H9 (cell line): ENCODE results near the gene BAIAP2L1. TPM values are rescaled to one million over a fixed set of nuclear protein-coding genes. Genes with fewer than 3 reads are reported as not detected.

Experiments
- DNase-seq: peaks from one replicate; pipeline ENCODE4 v3.0.0-alpha.2; 2017
- H2AFZ ChIP-seq: one replicate; pipeline ENCODE4 v1.6.1; 2013; ENCODE audit warnings: mild to moderate bottlenecking, low read length, control low read depth, moderate library complexity
- H2AK5ac ChIP-seq: 2 replicates; pipeline ENCODE4 v1.6.1; 2013; ENCODE audit warnings: low read length, control low read depth, mixed read lengths; ENCODE audit not compliant: insufficient read length
- H2BK120ac ChIP-seq: one replicate; pipeline ENCODE4 v1.6.1; 2013; ENCODE audit warnings: low read depth, mild to moderate bottlenecking, low read length, control low read depth, inconsistent platforms; ENCODE audit not compliant: poor library complexity, severe bottlenecking
- H2BK12ac ChIP-seq: 2 replicates; pipeline ENCODE4 v1.6.1; 2013; ENCODE audit warnings: low read length, control low read depth, mixed read lengths, low read depth; ENCODE audit not compliant: insufficient read length
- H2BK15ac ChIP-seq: 2 replicates; pipeline ENCODE4 v1.6.1; 2013; ENCODE audit warnings: low read depth, low read length, control low read depth
- H2BK20ac ChIP-seq: one replicate; pipeline ENCODE4 v1.6.1; 2013; ENCODE audit warnings: low read depth, mild to moderate bottlenecking, low read length, control low read depth, inconsistent platforms; ENCODE audit not compliant: poor library complexity, severe bottlenecking
- H2BK5ac ChIP-seq: 2 replicates; pipeline ENCODE4 v1.6.1; 2013; ENCODE audit warnings: low read length, control low read depth, mixed read lengths; ENCODE audit not compliant: insufficient read length
- H3K14ac ChIP-seq: 2 replicates; pipeline ENCODE4 v1.6.1; 2013; ENCODE audit warnings: low read length, control low read depth; ENCODE audit not compliant: insufficient read depth
- H3K18ac ChIP-seq: 2 replicates; pipeline ENCODE4 v1.6.1; 2013; ENCODE audit warnings: low read depth, mild to moderate bottlenecking, mixed read lengths, low read length, control low read depth; ENCODE audit not compliant: insufficient read length
- H3K23ac ChIP-seq: 2 replicates; pipeline ENCODE4 v1.6.1; 2013; ENCODE audit warnings: low read length, control low read depth, mixed read lengths, low read depth; ENCODE audit not compliant: insufficient read length
- H3K23me2 ChIP-seq: 2 replicates; pipeline ENCODE4 v1.6.1; 2013; ENCODE audit warnings: low read depth, mild to moderate bottlenecking, mixed read lengths, low read length, control low read depth; ENCODE audit not compliant: insufficient read length, poor library complexity, severe bottlenecking
- H3K27ac ChIP-seq: 2 replicates; pipeline ENCODE4 v1.5.1; 2013; ENCODE audit warnings: low read length, control low read depth, mixed read lengths, low read depth; ENCODE audit not compliant: insufficient read length
- H3K27me3 ChIP-seq: 2 replicates; pipeline ENCODE4 v1.6.1; 2013; ENCODE audit warnings: low read length, control low read depth, inconsistent platforms; ENCODE audit not compliant: insufficient read depth
- H3K4ac ChIP-seq: 2 replicates; pipeline ENCODE4 v1.6.1; 2013; ENCODE audit warnings: low read depth, mild to moderate bottlenecking, control low read depth, inconsistent platforms, low read length, moderate library complexity
- H3K4me1 ChIP-seq: 2 replicates; pipeline ENCODE4 v1.6.1; 2013; ENCODE audit warnings: low read length, control low read depth, inconsistent platforms; ENCODE audit not compliant: insufficient read depth
- H3K4me2 ChIP-seq: 2 replicates; pipeline ENCODE4 v1.6.1; 2013; ENCODE audit warnings: low read length, control low read depth, mixed read lengths; ENCODE audit not compliant: insufficient read length, insufficient read depth
- H3K56ac ChIP-seq: 2 replicates; pipeline ENCODE4 v1.6.1; 2013; ENCODE audit warnings: low read depth, mild to moderate bottlenecking, mixed read lengths, low read length, control low read depth; ENCODE audit not compliant: insufficient read length
- H3K79me1 ChIP-seq: 2 replicates; pipeline ENCODE4 v1.6.1; 2013; ENCODE audit warnings: low read depth, mild to moderate bottlenecking, moderate library complexity, low read length, control low read depth, inconsistent platforms; ENCODE audit not compliant: insufficient read depth, poor library complexity, severe bottlenecking
- H3K79me2 ChIP-seq: 2 replicates; pipeline ENCODE4 v1.6.1; 2013; ENCODE audit warnings: low read length, control low read depth, inconsistent platforms; ENCODE audit not compliant: insufficient read depth
- H3K9ac ChIP-seq: 2 replicates; pipeline ENCODE4 v1.6.1; 2013; ENCODE audit warnings: low read length, control low read depth, mixed read lengths; ENCODE audit not compliant: insufficient read length; ENCODE audit errors: extremely low read depth
- H3K9me3 ChIP-seq: one replicate; pipeline ENCODE4 v1.6.1; 2013; ENCODE audit warnings: low read depth, low read length, inconsistent platforms; ENCODE audit not compliant: control insufficient read depth
- H3T11ph ChIP-seq: one replicate; pipeline ENCODE4 v1.6.1; 2013; ENCODE audit warnings: mild to moderate bottlenecking, low read length, control low read depth, inconsistent platforms
- H4K20me1 ChIP-seq: one replicate; pipeline ENCODE4 v1.6.1; 2013; ENCODE audit not compliant: control insufficient read depth, insufficient read length, insufficient read depth
- H4K5ac ChIP-seq: 2 replicates; pipeline ENCODE4 v1.6.1; 2013; ENCODE audit warnings: low read depth, mild to moderate bottlenecking, mixed read lengths, low read length, control low read depth; ENCODE audit not compliant: insufficient read length
- H4K8ac ChIP-seq: replicated peaks from 2 replicates; pipeline ENCODE4 v1.6.1; 2013; ENCODE audit warnings: low read length, control low read depth, mixed read lengths, low read depth; ENCODE audit not compliant: insufficient read length
- H4K91ac ChIP-seq: 2 replicates; pipeline ENCODE4 v1.6.1; 2013; ENCODE audit warnings: low read depth, mild to moderate bottlenecking, moderate library complexity, mixed read lengths, low read length, control low read depth; ENCODE audit not compliant: insufficient read length
- H3K27ac Mint-ChIP-seq, 3 experiments: 2 replicates in 2 of 3; 3 replicates in 1 of 3; pipeline ENCODE4 v1.8.0; 2020 to 2021; ENCODE audit warnings: mixed read lengths in 3 of 3, mild to moderate bottlenecking in 1 of 3, moderate library complexity in 1 of 3
- H3K27me3 Mint-ChIP-seq: 2 replicates; pipeline ENCODE4 v1.8.0; 2021; ENCODE audit warnings: low read depth, mild to moderate bottlenecking, moderate library complexity, mixed read lengths
- H3K36me3 Mint-ChIP-seq, 3 experiments: 2 replicates in 2 of 3; 3 replicates in 1 of 3; pipeline ENCODE4 v1.8.0; 2020 to 2021; ENCODE audit warnings: low read depth in 3 of 3, mixed read lengths in 3 of 3; ENCODE audit not compliant: insufficient read depth in 1 of 3
- H3K4me1 Mint-ChIP-seq, 2 experiments: 2 replicates each; pipeline ENCODE4 v1.8.0; 2020; ENCODE audit warnings: mixed read lengths in 2 of 2
- H3K4me3 Mint-ChIP-seq, 2 experiments: 2 replicates in 1 of 2; 3 replicates in 1 of 2; pipeline ENCODE4 v1.8.0; 2020 to 2021; ENCODE audit warnings: mild to moderate bottlenecking in 2 of 2, mixed read lengths in 2 of 2, moderate library complexity in 1 of 2
- H3K9me3 Mint-ChIP-seq, 2 experiments: 2 replicates in 1 of 2; 3 replicates in 1 of 2; pipeline ENCODE4 v1.8.0; 2020; ENCODE audit warnings: mild to moderate bottlenecking in 2 of 2, mixed read lengths in 2 of 2, moderate library complexity in 1 of 2
- CTCF ChIP-seq: fragments of 200-600 bp; sonication (generic); conservative IDR thresholded peaks from 3 replicates; pipeline ENCODE4 v1.8.0; 2021; ENCODE audit warnings: antibody characterized with exemption, mild to moderate bottlenecking
- WGBS: extraction: QIAGEN DNeasy Blood & Tissue Kit; methylation state at CpG from one replicate; pipeline ENCODE4 v1.1.7; 2013; ENCODE audit warnings: missing lambda C conversion rate, low lambda C conversion rate, mixed read lengths; ENCODE audit not compliant: insufficient read length; ENCODE audit errors: extremely low coverage; 5-methylcytosine and 5-hydroxymethylcytosine counted together
- total RNA-seq: library from RNA; stranded (reverse); gene quantifications from 2 replicates; pipeline ENCODE4 v1.2.1, GENCODE V29; 2021

The BAIAP2L1 gene
- total RNA-seq, 1 experiment from 2014 or later = 25.9 TPM

- H3K79me2 ChIP-seq = no peaks in the 10 kb centered on the region
- H3K4ac ChIP-seq = no peak overlapping the region
- H3K18ac ChIP-seq = no peak overlapping the region
- no peaks in the 10 kb centered on the region for H4K20me1 ChIP-seq
- no peak for TF ChIP-seq CTCF
- H3K9me3 Mint-ChIP-seq = no peaks in the 10 kb centered on the region
- DNase-seq = no peak
- no peak overlapping the region for H3K14ac ChIP-seq
- no peak overlapping the region for H4K8ac ChIP-seq
- H3K4me2 ChIP-seq = no peak overlapping the region
- no peak overlapping the region for H3K27ac ChIP-seq
- no peak overlapping the region for H2BK120ac ChIP-seq
- H2BK15ac ChIP-seq = no peak overlapping the region
- H3K4me3 Mint-ChIP-seq = no peak overlapping the region
- H3K4me1 Mint-ChIP-seq = peaks cover 0 to 13% of the 10 kb centered on the region in 2 experiments; a peak in 3 of 4 replicates
- no peak overlapping the region for H4K5ac ChIP-seq
- H3K27me3 ChIP-seq = no peaks in the 10 kb centered on the region
- no peaks in the 10 kb centered on the region for H3K4me1 ChIP-seq
- H3K36me3 Mint-ChIP-seq = peaks cover 0 to 3% (median 2%) of the 10 kb centered on the region in 3 experiments; a peak in 1 of 7 replicates
- H3K23me2 ChIP-seq = no peaks in the 10 kb centered on the region
- H3K56ac ChIP-seq = no peak overlapping the region
- no peaks in the 10 kb centered on the region for H3K79me1 ChIP-seq
- no peak overlapping the region for H2AK5ac ChIP-seq
- H3K27me3 Mint-ChIP-seq = no peaks in the 10 kb centered on the region
- no peak overlapping the region for H2AFZ ChIP-seq
- no peak overlapping the region for H4K91ac ChIP-seq
- no peak overlapping the region for H2BK20ac ChIP-seq
- H3K27ac Mint-ChIP-seq = no peak overlapping the region
- no peak overlapping the region for H3K23ac ChIP-seq
- no peak overlapping the region for H3K9ac ChIP-seq
- H2BK5ac ChIP-seq = no peak overlapping the region
- H3T11ph ChIP-seq = no peak overlapping the region
- no CpG with 5 or more reads among the region's 4 CpGs for WGBS
- H3K9me3 ChIP-seq = no peaks in the 10 kb centered on the region
- no peak overlapping the region for H2BK12ac ChIP-seq
Measured at GRCh38 chr7:98242934-98243333, 158.0 kb downstream of the BAIAP2L1 start.
